IMR-90 (cell line): ENCODE data around the gene USP40. TPM values are rescaled to one million over a fixed set of nuclear protein-coding genes. Genes with fewer than 3 reads are reported as not detected.

Experiments
- ATAC-seq: fragments of 200-7000 bp; cut with Tn5 transposase; 2 replicates; pipeline ENCODE4 v1.9.1; 2020; ENCODE audit warnings: low read depth, mild to moderate bottlenecking, moderate library complexity
- BruUV-seq: library from RNA; stranded (reverse); fragments of 400-500 nt; replicated peaks from 2 replicates; lab custom pipeline; 2021; lab: Mats Ljungman, UMichigan
- CTCF ChIA-PET: fragments of 300-600 bp; formaldehyde crosslinking; extraction: SDS; loops from one replicate; lab custom pipeline; 2021; ENCODE audit warnings: antibody characterized with exemption; lab: Yijun Ruan, JAX
- POLR2A ChIA-PET: fragments of 300-600 bp; sonication (Branson Sonifier 250); formaldehyde crosslinking; loops from one replicate; lab custom pipeline; 2022; ENCODE audit warnings: antibody characterized with exemption; ENCODE audit not compliant: unreplicated experiment; lab: Charles Lee
- DNase-seq: peaks from one replicate; pipeline ENCODE4 v3.0.0; 2013
- H2AFZ ChIP-seq: replicated peaks from 2 replicates; pipeline ENCODE3; 2013; ENCODE audit warnings: low read length, mild to moderate bottlenecking; ENCODE audit not compliant: poor library complexity
- H2AK5ac ChIP-seq: 2 replicates; pipeline ENCODE4 v1.6.1; 2013; ENCODE audit warnings: low read depth, low read length, inconsistent platforms
- H2AK9ac ChIP-seq: replicated peaks from 2 replicates; pipeline ENCODE3; 2013; ENCODE audit warnings: mild to moderate bottlenecking, low read depth, low read length, moderate library complexity; ENCODE audit not compliant: poor library complexity
- H2BK120ac ChIP-seq: 2 replicates; pipeline ENCODE4 v1.6.1; 2013; ENCODE audit warnings: low read depth, low read length, inconsistent platforms
- H2BK15ac ChIP-seq: 3 replicates; pipeline ENCODE4 v1.6.1; 2013; ENCODE audit warnings: low read depth, low read length, inconsistent platforms
- H2BK20ac ChIP-seq: 2 replicates; pipeline ENCODE4 v1.6.1; 2013; ENCODE audit warnings: low read depth, mild to moderate bottlenecking, inconsistent platforms, low read length, moderate library complexity
- H2BK5ac ChIP-seq: 2 replicates; pipeline ENCODE4 v1.6.1; 2013; ENCODE audit warnings: mild to moderate bottlenecking, low read depth, low read length, inconsistent platforms; ENCODE audit not compliant: poor library complexity, severe bottlenecking
- H3K14ac ChIP-seq: replicated peaks from 2 replicates; pipeline ENCODE4 v1.6.1; 2013; ENCODE audit warnings: low read depth, low read length, inconsistent platforms
- H3K18ac ChIP-seq: 2 replicates; pipeline ENCODE4 v1.6.1; 2013; ENCODE audit warnings: low read depth, low read length, control low read depth
- H3K23ac ChIP-seq: 2 replicates; pipeline ENCODE4 v1.6.1; 2013; ENCODE audit warnings: low read depth, low read length, inconsistent platforms
- H3K27ac ChIP-seq: 2 replicates; pipeline ENCODE4 v1.5.1; 2013; ENCODE audit warnings: mild to moderate bottlenecking, control low read depth, low read length; ENCODE audit not compliant: insufficient read depth
- H3K27me3 ChIP-seq: 2 replicates; pipeline ENCODE4 v1.6.1; 2013; ENCODE audit warnings: low read length; ENCODE audit not compliant: control insufficient read depth, insufficient read depth
- H3K36me3 ChIP-seq: 2 replicates; pipeline ENCODE4 v1.6.1; 2013; ENCODE audit warnings: low read length, mixed read lengths; ENCODE audit not compliant: control insufficient read depth, insufficient read depth
- H3K4ac ChIP-seq: 2 replicates; pipeline ENCODE4 v1.6.1; 2013; ENCODE audit warnings: low read depth, low read length, inconsistent platforms
- H3K4me1 ChIP-seq: 2 replicates; pipeline ENCODE4 v1.6.1; 2013; ENCODE audit warnings: low read length, mixed read lengths; ENCODE audit not compliant: control insufficient read depth, insufficient read depth
- H3K4me2 ChIP-seq: 2 replicates; pipeline ENCODE4 v1.6.1; 2013; ENCODE audit warnings: low read depth, mild to moderate bottlenecking, control low read depth, low read length, moderate library complexity
- H3K4me3 ChIP-seq: 2 replicates; pipeline ENCODE4 v1.5.1; 2013; ENCODE audit warnings: low read depth, mild to moderate bottlenecking, control low read depth, low read length, moderate library complexity; ENCODE audit not compliant: insufficient read depth
- H3K56ac ChIP-seq: 2 replicates; pipeline ENCODE4 v1.6.1; 2013; ENCODE audit warnings: low read length, inconsistent platforms; ENCODE audit not compliant: insufficient read depth; ENCODE audit errors: extremely low read depth
- H3K79me1 ChIP-seq, 2 experiments: 2 replicates each; pipeline ENCODE4 v1.6.1; 2013; ENCODE audit warnings: low read length in 2 of 2, inconsistent platforms in 1 of 2, low read depth in 1 of 2
- H3K9ac ChIP-seq: 2 replicates; pipeline ENCODE4 v1.6.1; 2013; ENCODE audit warnings: low read depth, low read length, control low read depth
- H3K9me1 ChIP-seq: 2 replicates; pipeline ENCODE4 v1.6.1; 2013; ENCODE audit warnings: low read length, inconsistent platforms; ENCODE audit not compliant: insufficient read depth
- H3K9me3 ChIP-seq: 2 replicates; pipeline ENCODE4 v1.6.1; 2013; ENCODE audit warnings: low read length; ENCODE audit not compliant: control insufficient read depth, insufficient read depth
- H4K20me1 ChIP-seq: 2 replicates; pipeline ENCODE4 v1.6.1; 2013; ENCODE audit warnings: low read length, inconsistent platforms; ENCODE audit not compliant: insufficient read depth
- H4K5ac ChIP-seq: 2 replicates; pipeline ENCODE4 v1.6.1; 2013; ENCODE audit warnings: mild to moderate bottlenecking, low read depth, low read length, control low read depth
- H4K8ac ChIP-seq, 2 experiments: 2 replicates each; pipeline ENCODE4 v1.6.1; 2013; ENCODE audit warnings: low read depth in 2 of 2, low read length in 2 of 2, control low read depth in 1 of 2, inconsistent platforms in 1 of 2
- H4K91ac ChIP-seq: 2 replicates; pipeline ENCODE4 v1.6.1; 2013; ENCODE audit warnings: low read depth, low read length, inconsistent platforms; ENCODE audit not compliant: insufficient read depth
- BHLHE40 ChIP-seq: fragments of 150-350 bp; IDR thresholded peaks from 2 replicates; pipeline ENCODE4 v1.6.1; 2016; ENCODE audit warnings: mild to moderate bottlenecking, low read depth, low read length
- CEBPB ChIP-seq: IDR thresholded peaks from 2 replicates; pipeline ENCODE4 v1.6.1; 2012; ENCODE audit warnings: low read depth, low read length, improper control_type of control experiment
- CTCF ChIP-seq: conservative IDR thresholded peaks from 2 replicates; pipeline ENCODE4 v1.5.1; 2012; ENCODE audit warnings: mild to moderate bottlenecking, low read depth, low read length, improper control_type of control experiment
- MXI1 ChIP-seq: IDR thresholded peaks from 2 replicates; pipeline ENCODE4 v1.6.1; 2012; ENCODE audit warnings: low read depth, mild to moderate bottlenecking, low read length, moderate library complexity, borderline replicate concordance
- POLR2A ChIP-seq: IDR thresholded peaks from 2 replicates; pipeline ENCODE4 v1.6.1; 2012; ENCODE audit warnings: mild to moderate bottlenecking, low read depth, low read length
- RAD21 ChIP-seq: IDR thresholded peaks from 2 replicates; pipeline ENCODE4 v1.6.1; 2012; ENCODE audit warnings: low read length, improper control_type of control experiment
- RCOR1 ChIP-seq: IDR thresholded peaks from 2 replicates; pipeline ENCODE4 v1.6.1; 2012; ENCODE audit warnings: mild to moderate bottlenecking, low read length, improper control_type of control experiment; ENCODE audit not compliant: insufficient replicate concordance
- WGBS, 2 experiments: methylation state at CpG; one replicate each; pipeline versions ENCODE4 v1.1.5 to v1.1.7; 2013; ENCODE audit warnings: missing lambda C conversion rate in 2 of 2; ENCODE audit not compliant: insufficient read length in 1 of 2; ENCODE audit errors: extremely low coverage in 2 of 2; 5-methylcytosine and 5-hydroxymethylcytosine counted together
- dilution Hi-C: fragments of 300-500 bp; cut with HindIII; formaldehyde crosslinking; loops from one replicate; pipeline ENCODE4 v1.14.3; 2018; ENCODE audit warnings: low sequenced_read_pairs; ENCODE audit not compliant: unreplicated experiment
- in situ Hi-C: fragments of 300-500 bp; cut with MboI; formaldehyde crosslinking; loops from 3 replicates; pipeline ENCODE4 v1.14.3; 2019; ENCODE audit warnings: low sequenced_read_pairs, inconsistent platforms, mixed read lengths
- intact Hi-C: fragments of 100-400 bp; cut with micrococcal nuclease; formaldehyde crosslinking; loops from 2 replicates; pipeline ENCODE4 v1.10.0; 2022
- polyA plus RNA-seq, 3 experiments: library from polyadenylated mRNA; depleted of rRNA; stranded (reverse); fragments of >200 nt; gene quantifications; 2 replicates each; pipeline ENCODE4 v1.2.3, GENCODE V29; 2012; ENCODE audit warnings: low replicate concordance in 1 of 3
- total RNA-seq: library from RNA; depleted of rRNA; stranded (reverse); fragments of >200 nt; gene quantifications from 2 replicates; pipeline ENCODE4 v1.2.3, GENCODE V29; 2012

Gene USP40
- total and polyA plus RNA-seq, 2 of the 4 experiments (the other 2 are of a cell fraction): 30.1 to 30.8 TPM

GRCh38 chr2:233598952-233599351 lies 32.4 kb upstream of the USP40 start:
- Histone ChIP-seq H3K4me1 (no peaks in the 10 kb centered on the region), H2BK5ac (no peak overlapping the region), H3K14ac (no peak overlapping the region), H2BK120ac (no peak overlapping the region), H4K20me1 (no peaks in the 10 kb centered on the region), H3K79me1 (no peaks in the 10 kb centered on the region), H2AK9ac (no peak overlapping the region), H4K91ac (no peak overlapping the region), H3K4me3 (no peak overlapping the region), H3K27me3 (peaks cover 4% of the 10 kb centered on the region; the same call in 1 of the 2 replicates), H3K4me2 (no peak overlapping the region), H3K9ac (no peak overlapping the region), H2BK20ac (no peak overlapping the region), H2AK5ac (no peak overlapping the region), H3K9me3 (no peaks in the 10 kb centered on the region), H2AFZ (no peak overlapping the region), H3K27ac (no peak overlapping the region), H3K18ac (no peak overlapping the region), H3K56ac (no peak overlapping the region), H3K9me1 (no peaks in the 10 kb centered on the region), H3K23ac (no peak overlapping the region), H2BK15ac (no peak overlapping the region), H3K4ac (no peak overlapping the region), H4K5ac (no peak overlapping the region), H3K36me3 (no peaks in the 10 kb centered on the region), H4K8ac (no peak overlapping the region)
- DNase-seq (no peak), ATAC-seq (no peak)
- ChIA-PET CTCF (no interaction called here), POLR2A (no interaction called here)
- BruUV-seq: no TSS peak
- WGBS, 2 experiments: 80% methylated on average over 1 of the region's 3 CpGs; no CpG with 5 or more reads in 1 of the 2 experiments
- TF ChIP-seq CEBPB: no peak
- no peak for TF ChIP-seq MXI1
- no peak for TF ChIP-seq POLR2A
- no peak for TF ChIP-seq BHLHE40
- TF ChIP-seq CTCF: no peak
- TF ChIP-seq RCOR1: no peak
- TF ChIP-seq RAD21: no peak
- in situ Hi-C loops: no loop called here
- intact Hi-C loops: no loop called here
- dilution Hi-C loops: no loop called here
